Upper lobe of left lung (tissue), 4 donors: ENCODE data around the gene CSF1R.

ENCODE experiments used
- EP300 ChIP-seq, 4 donors: sonication (generic); formaldehyde crosslinking; IDR thresholded peaks; one replicate each; pipeline ENCODE4 v1.5.1; 2017; ENCODE audit warnings: antibody characterized with exemption in 4 of 4, control low read depth in 2 of 4
- POLR2A ChIP-seq, 4 donors: fragments of 450-650 bp; IDR thresholded peaks; one replicate each; pipeline ENCODE4 v1.5.1; 2016 to 2017; ENCODE audit warnings: antibody characterized with exemption in 4 of 4, mild to moderate bottlenecking in 2 of 4
- POLR2AphosphoS5 ChIP-seq, 2 donors: sonication (generic); formaldehyde crosslinking; IDR thresholded peaks; one replicate each; pipeline ENCODE4 v1.5.1; 2017; ENCODE audit warnings: antibody characterized with exemption in 2 of 2
- TF ChIP-seq, protein P1 (sequence below), 6 experiments: fragments of 450-650 bp in 4 of 6; fragments of 200-600 bp in 2 of 6; sonication (generic) in 2 of 6; IDR thresholded peaks; one replicate each; pipeline ENCODE4 v1.5.1; 2016 to 2019; ENCODE audit warnings: antibody characterized with exemption in 6 of 6

- no peak for TF ChIP-seq POLR2A (IDR thresholded peaks at IDR 0.05)
- TF ChIP-seq, protein P1, sequence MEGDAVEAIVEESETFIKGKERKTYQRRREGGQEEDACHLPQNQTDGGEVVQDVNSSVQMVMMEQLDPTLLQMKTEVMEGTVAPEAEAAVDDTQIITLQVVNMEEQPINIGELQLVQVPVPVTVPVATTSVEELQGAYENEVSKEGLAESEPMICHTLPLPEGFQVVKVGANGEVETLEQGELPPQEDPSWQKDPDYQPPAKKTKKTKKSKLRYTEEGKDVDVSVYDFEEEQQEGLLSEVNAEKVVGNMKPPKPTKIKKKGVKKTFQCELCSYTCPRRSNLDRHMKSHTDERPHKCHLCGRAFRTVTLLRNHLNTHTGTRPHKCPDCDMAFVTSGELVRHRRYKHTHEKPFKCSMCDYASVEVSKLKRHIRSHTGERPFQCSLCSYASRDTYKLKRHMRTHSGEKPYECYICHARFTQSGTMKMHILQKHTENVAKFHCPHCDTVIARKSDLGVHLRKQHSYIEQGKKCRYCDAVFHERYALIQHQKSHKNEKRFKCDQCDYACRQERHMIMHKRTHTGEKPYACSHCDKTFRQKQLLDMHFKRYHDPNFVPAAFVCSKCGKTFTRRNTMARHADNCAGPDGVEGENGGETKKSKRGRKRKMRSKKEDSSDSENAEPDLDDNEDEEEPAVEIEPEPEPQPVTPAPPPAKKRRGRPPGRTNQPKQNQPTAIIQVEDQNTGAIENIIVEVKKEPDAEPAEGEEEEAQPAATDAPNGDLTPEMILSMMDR (IDR thresholded peaks at IDR 0.05): no peak
- no peak for TF ChIP-seq EP300 (IDR thresholded peaks at IDR 0.05)
- no peak for TF ChIP-seq POLR2AphosphoS5 (IDR thresholded peaks at IDR 0.05)
Measured at GRCh38 chr5:150038547-150038946, 47.8 kb downstream of the CSF1R start.
